Gastroesophageal sphincter (tissue), 3 donors: ENCODE results near the gene ATP2A3.

Source experiments
- EP300 ChIP-seq: sonication (generic); formaldehyde crosslinking; IDR thresholded peaks from one replicate; pipeline ENCODE4 v1.6.1; 2017; ENCODE audit warnings: antibody characterized with exemption, mild to moderate bottlenecking
- POLR2A ChIP-seq, 2 donors: fragments of 450-650 bp; IDR thresholded peaks; one replicate each; pipeline ENCODE4 v1.6.1; 2017; ENCODE audit warnings: antibody characterized with exemption in 2 of 2, mild to moderate bottlenecking in 2 of 2, moderate library complexity in 1 of 2
- POLR2AphosphoS5 ChIP-seq: sonication (generic); formaldehyde crosslinking; IDR thresholded peaks from one replicate; pipeline ENCODE4 v1.6.1; 2017; ENCODE audit warnings: antibody characterized with exemption
- TF ChIP-seq, protein P1 (sequence below), 4 experiments: fragments of 200-600 bp in 2 of 4; fragments of 450-650 bp in 2 of 4; sonication (generic) in 1 of 4; IDR thresholded peaks; one replicate each; pipeline ENCODE4 v1.5.1; 2017 to 2019; ENCODE audit warnings: antibody characterized with exemption in 4 of 4, mild to moderate bottlenecking in 2 of 4, moderate library complexity in 2 of 4

DNA sequence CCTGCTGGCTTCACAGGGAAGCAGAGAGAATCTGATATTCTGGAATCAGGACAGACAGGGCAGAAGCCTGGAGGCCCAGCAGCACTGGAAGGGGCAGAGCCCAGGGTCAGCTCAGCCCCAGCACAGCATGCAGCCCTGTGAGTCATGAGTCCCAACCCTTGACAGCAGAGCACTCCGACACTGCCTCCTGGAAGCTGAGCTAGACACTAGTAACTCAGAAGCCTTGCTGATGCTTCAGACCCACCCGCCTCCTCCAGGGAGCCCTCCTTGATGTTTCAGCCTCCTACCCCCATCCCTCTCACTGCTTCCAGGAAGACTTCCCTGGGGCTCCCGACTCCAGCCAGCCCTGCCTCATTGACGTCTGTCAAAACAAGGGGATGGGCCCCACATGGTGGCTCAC lies 78.3 kb downstream of the ATP2A3 start:
- TF ChIP-seq, protein P1, sequence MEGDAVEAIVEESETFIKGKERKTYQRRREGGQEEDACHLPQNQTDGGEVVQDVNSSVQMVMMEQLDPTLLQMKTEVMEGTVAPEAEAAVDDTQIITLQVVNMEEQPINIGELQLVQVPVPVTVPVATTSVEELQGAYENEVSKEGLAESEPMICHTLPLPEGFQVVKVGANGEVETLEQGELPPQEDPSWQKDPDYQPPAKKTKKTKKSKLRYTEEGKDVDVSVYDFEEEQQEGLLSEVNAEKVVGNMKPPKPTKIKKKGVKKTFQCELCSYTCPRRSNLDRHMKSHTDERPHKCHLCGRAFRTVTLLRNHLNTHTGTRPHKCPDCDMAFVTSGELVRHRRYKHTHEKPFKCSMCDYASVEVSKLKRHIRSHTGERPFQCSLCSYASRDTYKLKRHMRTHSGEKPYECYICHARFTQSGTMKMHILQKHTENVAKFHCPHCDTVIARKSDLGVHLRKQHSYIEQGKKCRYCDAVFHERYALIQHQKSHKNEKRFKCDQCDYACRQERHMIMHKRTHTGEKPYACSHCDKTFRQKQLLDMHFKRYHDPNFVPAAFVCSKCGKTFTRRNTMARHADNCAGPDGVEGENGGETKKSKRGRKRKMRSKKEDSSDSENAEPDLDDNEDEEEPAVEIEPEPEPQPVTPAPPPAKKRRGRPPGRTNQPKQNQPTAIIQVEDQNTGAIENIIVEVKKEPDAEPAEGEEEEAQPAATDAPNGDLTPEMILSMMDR (IDR thresholded peaks at IDR 0.05), result no peak
- TF ChIP-seq EP300 (no peak), POLR2A (IDR thresholded peaks at IDR 0.05) (no peak), POLR2AphosphoS5 (no peak)
